GM12891 (cell line): Measurements from ENCODE around the gene IFNG.

Experiments
- PAX5 ChIP-seq: IDR thresholded peaks from 2 replicates; pipeline ENCODE4 v1.6.1; 2011; ENCODE audit warnings: low read length, moderate library complexity, mild to moderate bottlenecking; ENCODE audit not compliant: insufficient read depth, severe bottlenecking
- POLR2A ChIP-seq: IDR thresholded peaks from 2 replicates; pipeline ENCODE4 v1.6.1; 2011; ENCODE audit warnings: low read depth, low read length, control low read depth
- POLR2AphosphoS5 ChIP-seq: IDR thresholded peaks from 2 replicates; pipeline ENCODE4 v1.6.1; 2011; ENCODE audit warnings: low read depth, low read length, control low read depth
- POU2F2 ChIP-seq: IDR thresholded peaks from 2 replicates; pipeline ENCODE4 v1.6.1; 2011; ENCODE audit warnings: low read depth, mild to moderate bottlenecking, control low read depth, low read length, moderate library complexity

- TF ChIP-seq POLR2AphosphoS5 (no peak), POLR2A (no peak), PAX5 (no peak), POU2F2 (no peak)
These were observed 14.3 kb upstream of the IFNG start for GRCh38 chr12:68173792-68174191.
